HG03442 (cell line): ENCODE results near the gene EIF5.

Source experiments
- ATAC-seq: cut with Tn5 transposase; IDR thresholded peaks from one replicate; pipeline ENCODE4 v1.9.1; 2021; ENCODE audit warnings: mild to moderate bottlenecking, moderate library complexity; ENCODE audit not compliant: unreplicated experiment

Gene EIF5

DNA sequence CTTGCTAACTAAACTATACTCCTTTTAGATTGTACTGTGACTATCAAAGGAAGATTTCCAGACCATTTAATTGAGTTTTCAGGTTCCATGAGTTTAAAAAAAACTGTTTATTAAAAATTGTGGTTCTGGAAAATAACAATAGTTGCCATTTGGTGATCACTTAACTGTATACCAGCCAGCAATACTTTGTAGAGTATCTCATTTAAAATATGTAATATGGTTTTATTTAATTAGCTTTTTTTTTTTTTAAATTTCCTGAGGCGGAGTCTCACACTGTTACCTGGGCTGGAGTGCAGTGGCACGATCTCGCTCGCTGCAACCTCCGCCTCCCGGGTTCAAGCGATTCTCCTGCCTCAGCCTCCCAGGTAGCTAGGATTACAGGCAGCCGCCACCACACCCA lies 58.5 kb downstream of the EIF5 start:
- ATAC-seq = no peak

DNA sequence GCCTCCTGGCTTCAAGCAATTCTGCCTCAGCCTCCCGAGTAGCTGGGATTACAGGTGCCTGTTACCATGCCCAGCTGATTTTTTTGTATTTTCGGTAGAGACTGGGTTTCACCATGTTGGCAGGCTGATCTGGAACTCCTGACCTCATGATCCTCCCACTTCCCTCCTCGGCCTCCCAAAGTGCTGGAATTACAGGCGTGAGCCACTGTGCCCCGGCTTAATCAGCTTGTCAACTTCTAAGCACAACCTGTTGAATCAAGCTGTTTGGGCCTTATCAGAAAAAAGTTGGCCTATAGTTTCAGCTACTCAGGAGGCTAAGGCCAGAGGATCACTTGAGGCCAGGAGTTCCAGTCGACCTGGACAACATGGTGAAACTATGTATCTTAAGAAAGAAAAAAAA lies 59.0 kb downstream of the EIF5 start:
- ATAC-seq = no peak

DNA sequence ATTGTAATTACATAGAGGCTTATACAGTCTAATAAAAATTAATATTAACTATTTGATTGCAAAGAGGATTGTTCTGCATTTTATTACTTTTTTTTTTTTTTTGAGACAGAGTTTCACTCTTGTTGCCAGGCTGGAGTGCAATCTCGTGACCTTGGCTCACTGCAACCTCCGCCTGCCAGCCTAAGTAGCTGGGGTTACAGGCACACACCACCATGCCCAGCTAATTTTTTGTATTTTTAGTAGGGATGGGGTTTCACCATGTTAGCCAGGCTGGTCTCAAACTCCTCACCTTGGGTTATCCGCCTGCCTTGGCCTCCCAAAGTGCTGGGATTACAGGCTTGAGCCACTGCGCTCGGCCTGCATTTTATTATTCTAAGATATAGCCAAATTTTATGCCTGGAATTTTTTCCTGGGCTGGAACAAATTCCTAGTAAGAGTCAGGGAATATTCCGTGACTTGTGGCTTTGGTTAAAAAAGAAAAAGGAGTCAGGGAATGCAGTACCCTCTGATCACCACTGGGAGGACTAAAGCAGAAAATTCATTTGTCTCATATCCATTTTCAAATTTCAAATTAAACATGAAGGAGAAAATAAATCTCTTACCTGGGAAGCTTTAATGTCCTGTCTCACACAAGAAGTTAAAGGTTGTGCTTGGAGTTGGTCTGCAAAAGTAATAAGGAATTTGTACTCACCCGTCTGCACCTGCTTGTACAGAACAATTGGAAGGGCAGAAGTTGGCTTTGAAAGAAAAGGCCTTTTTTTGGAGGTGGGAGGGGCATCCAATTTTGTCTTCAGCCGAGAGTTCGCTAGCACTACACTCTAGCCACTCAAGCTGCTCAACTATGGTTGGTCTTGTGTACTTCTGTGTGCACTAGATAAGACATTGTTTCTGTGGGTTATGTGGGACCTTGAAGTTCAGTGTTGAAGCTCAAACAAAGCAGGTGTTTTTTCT lies 59.9 kb downstream of the EIF5 start:
- no peak for ATAC-seq
